Measurements from ENCODE around the gene PHLPP2.
"Not testable (repeated sequence)": the region's sequence is repeated elsewhere in the genome, so short reads cannot be mapped to it uniquely, and the experiment has no call there.

Gene PHLPP2

GRCh38 chr16:71610936-71611871 is 113.3 kb downstream of the PHLPP2 start:
- peak; percentile 38 for DNase-seq

GRCh38 chr16:71610447-71610846 is 114.1 kb downstream of the PHLPP2 start:
- DNase-seq: no peak

GRCh38 chr16:71609066-71609465 is 115.4 kb downstream of the PHLPP2 start:
- no peak for DNase-seq

GRCh38 chr16:71600822-71601221 is 123.7 kb downstream of the PHLPP2 start:
- DNase-seq: no peak

GRCh38 chr16:71598426-71598825 is 126.1 kb downstream of the PHLPP2 start:
- not testable (repeated sequence) for DNase-seq

GRCh38 chr16:71595340-71595826 is 129.1 kb downstream of the PHLPP2 start:
- not testable (repeated sequence) for DNase-seq

Measured in NCI-H2171 treated with DMSO at 0.1 percent for 48 hours (cell line).